Ishikawa (cell line): Measurements from ENCODE around the gene DUS1L.

ENCODE experiments used
- EGR1 ChIP-seq: IDR thresholded peaks from 2 replicates; pipeline ENCODE4 v1.6.1; 2012
- EP300 ChIP-seq: IDR thresholded peaks from 2 replicates; pipeline ENCODE4 v1.6.1; 2012; ENCODE audit warnings: borderline replicate concordance
- RAD21 ChIP-seq: IDR thresholded peaks from 2 replicates; pipeline ENCODE4 v1.6.1; 2012; ENCODE audit warnings: low read depth
- TAF1 ChIP-seq: IDR thresholded peaks from 2 replicates; pipeline ENCODE4 v1.6.1; 2012; ENCODE audit warnings: low read depth, mild to moderate bottlenecking
- TCF12 ChIP-seq: IDR thresholded peaks from 2 replicates; pipeline ENCODE4 v1.6.1; 2012; ENCODE audit warnings: low read depth
- TF ChIP-seq, protein P1 (sequence below): IDR thresholded peaks from 2 replicates; pipeline ENCODE4 v1.6.1; 2012; ENCODE audit warnings: low read depth, mild to moderate bottlenecking
- TF ChIP-seq, protein P2 (sequence below): IDR thresholded peaks from 2 replicates; pipeline ENCODE4 v1.6.1; 2012

DNA sequence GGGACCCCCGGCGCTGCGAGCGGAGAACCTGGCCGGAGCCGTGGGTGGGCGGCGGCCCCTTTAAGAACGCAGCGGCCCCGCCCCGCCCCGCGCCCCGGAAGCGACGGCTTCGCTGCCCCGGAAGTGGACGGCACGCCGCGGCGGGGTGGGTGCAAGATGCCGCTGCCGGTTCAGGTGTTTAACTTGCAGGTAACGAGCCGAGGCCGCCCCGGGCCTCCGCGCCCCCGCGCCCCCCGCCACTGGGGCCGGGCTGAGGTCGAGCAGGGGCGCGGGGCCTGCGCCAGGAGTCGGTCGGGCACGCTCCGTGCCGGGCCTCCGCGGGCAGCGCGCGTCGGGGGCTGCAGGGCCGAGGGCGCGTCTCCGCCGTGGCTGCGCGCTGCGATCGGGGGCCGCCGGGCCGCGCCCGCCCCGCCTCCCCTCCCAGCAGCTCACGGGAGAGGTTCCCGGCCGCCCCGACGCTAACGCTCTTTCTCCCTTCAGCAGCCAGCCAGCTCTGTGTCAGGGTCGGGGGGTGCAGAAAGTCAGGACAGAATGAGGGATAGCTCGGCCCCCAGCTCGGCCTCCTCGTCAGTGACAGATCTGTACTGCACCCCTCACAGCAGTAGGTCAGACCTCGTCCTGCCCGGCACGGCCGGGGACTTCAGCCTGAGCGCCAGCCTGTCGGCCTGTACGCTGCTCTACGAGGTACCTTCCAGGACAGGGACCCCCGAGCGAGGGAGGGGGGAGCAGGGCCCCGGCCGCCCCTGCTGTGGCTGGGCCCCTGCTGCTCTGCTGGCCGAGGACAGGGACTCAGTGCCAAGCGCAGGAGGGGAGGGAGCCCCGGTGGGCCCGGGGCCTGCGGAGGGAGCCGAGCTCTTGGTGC is 13.6 kb downstream of the DUS1L start, which contains the start of the genes GPS1 and RFNG:
- TF ChIP-seq, protein P1, sequence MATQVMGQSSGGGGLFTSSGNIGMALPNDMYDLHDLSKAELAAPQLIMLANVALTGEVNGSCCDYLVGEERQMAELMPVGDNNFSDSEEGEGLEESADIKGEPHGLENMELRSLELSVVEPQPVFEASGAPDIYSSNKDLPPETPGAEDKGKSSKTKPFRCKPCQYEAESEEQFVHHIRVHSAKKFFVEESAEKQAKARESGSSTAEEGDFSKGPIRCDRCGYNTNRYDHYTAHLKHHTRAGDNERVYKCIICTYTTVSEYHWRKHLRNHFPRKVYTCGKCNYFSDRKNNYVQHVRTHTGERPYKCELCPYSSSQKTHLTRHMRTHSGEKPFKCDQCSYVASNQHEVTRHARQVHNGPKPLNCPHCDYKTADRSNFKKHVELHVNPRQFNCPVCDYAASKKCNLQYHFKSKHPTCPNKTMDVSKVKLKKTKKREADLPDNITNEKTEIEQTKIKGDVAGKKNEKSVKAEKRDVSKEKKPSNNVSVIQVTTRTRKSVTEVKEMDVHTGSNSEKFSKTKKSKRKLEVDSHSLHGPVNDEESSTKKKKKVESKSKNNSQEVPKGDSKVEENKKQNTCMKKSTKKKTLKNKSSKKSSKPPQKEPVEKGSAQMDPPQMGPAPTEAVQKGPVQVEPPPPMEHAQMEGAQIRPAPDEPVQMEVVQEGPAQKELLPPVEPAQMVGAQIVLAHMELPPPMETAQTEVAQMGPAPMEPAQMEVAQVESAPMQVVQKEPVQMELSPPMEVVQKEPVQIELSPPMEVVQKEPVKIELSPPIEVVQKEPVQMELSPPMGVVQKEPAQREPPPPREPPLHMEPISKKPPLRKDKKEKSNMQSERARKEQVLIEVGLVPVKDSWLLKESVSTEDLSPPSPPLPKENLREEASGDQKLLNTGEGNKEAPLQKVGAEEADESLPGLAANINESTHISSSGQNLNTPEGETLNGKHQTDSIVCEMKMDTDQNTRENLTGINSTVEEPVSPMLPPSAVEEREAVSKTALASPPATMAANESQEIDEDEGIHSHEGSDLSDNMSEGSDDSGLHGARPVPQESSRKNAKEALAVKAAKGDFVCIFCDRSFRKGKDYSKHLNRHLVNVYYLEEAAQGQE, result no peak
- TF ChIP-seq EP300, result no peak
- TF ChIP-seq, protein P2, sequence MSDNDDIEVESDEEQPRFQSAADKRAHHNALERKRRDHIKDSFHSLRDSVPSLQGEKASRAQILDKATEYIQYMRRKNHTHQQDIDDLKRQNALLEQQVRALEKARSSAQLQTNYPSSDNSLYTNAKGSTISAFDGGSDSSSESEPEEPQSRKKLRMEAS, result peak; percentile 52
- no peak for TF ChIP-seq TCF12
- peak; percentile 34; the same call in 1 of the 2 replicates for TF ChIP-seq EGR1
- no peak for TF ChIP-seq RAD21
- TF ChIP-seq TAF1, result peak; percentile 71
